SK-N-SH treated with all-trans-retinoic acid at 6 μM for 48 hours (cell line): ENCODE results near the gene MRPL36.

Source experiments
- ATAC-seq: fragments of 200-7000 bp; cut with Tn5 transposase; 3 replicates; pipeline ENCODE4 v1.9.1; 2020; ENCODE audit warnings: mild to moderate bottlenecking, moderate library complexity
- ARNTL ChIP-seq: fragments of 450-650 bp; formaldehyde crosslinking; IDR thresholded peaks from 2 replicates; pipeline ENCODE4 v1.5.0; 2020; ENCODE audit warnings: low read depth, mild to moderate bottlenecking, moderate library complexity, borderline replicate concordance
- BACH2 ChIP-seq: fragments of 250-450 bp; sonication (Bioruptor Pico); IDR thresholded peaks from 2 replicates; pipeline ENCODE4 v1.9.0; 2021; ENCODE audit warnings: mild to moderate bottlenecking, borderline replicate concordance
- CSDC2 ChIP-seq: fragments of 250-450 bp; sonication (Bioruptor Pico); IDR thresholded peaks from 2 replicates; pipeline ENCODE4 v1.5.0; 2020; ENCODE audit warnings: mild to moderate bottlenecking, moderate library complexity
- ESRRG ChIP-seq: fragments of 250-450 bp; sonication (Bioruptor Pico); IDR thresholded peaks from 2 replicates; pipeline ENCODE4 v1.6.1; 2021; ENCODE audit warnings: mild to moderate bottlenecking
- ISL1 ChIP-seq: fragments of 250-450 bp; sonication (Bioruptor Pico); IDR thresholded peaks from 2 replicates; pipeline ENCODE4 v2.1.2; 2022; ENCODE audit warnings: mild to moderate bottlenecking, moderate library complexity
- OSR1 ChIP-seq: fragments of 250-450 bp; sonication (Bioruptor Pico); IDR thresholded peaks from 2 replicates; pipeline ENCODE4 v1.8.0; 2022; ENCODE audit warnings: moderate library complexity, mild to moderate bottlenecking, inconsistent platforms
- PPARA ChIP-seq: fragments of 250-450 bp; sonication (Bioruptor Pico); IDR thresholded peaks from 2 replicates; pipeline ENCODE4 v1.5.0; 2020; ENCODE audit warnings: mild to moderate bottlenecking, borderline replicate concordance
- RARB ChIP-seq: fragments of 250-450 bp; sonication (Bioruptor Pico); IDR thresholded peaks from 2 replicates; pipeline ENCODE4 v1.8.0; 2021; ENCODE audit warnings: mild to moderate bottlenecking, moderate library complexity
- TCF4 ChIP-seq: fragments of 250-450 bp; sonication (Bioruptor Pico); IDR thresholded peaks from 2 replicates; pipeline ENCODE4 v1.8.0; 2021; ENCODE audit warnings: mild to moderate bottlenecking, moderate library complexity, borderline replicate concordance
- TOX ChIP-seq: fragments of 250-450 bp; sonication (Bioruptor Pico); IDR thresholded peaks from 2 replicates; pipeline ENCODE4 v1.8.0; 2021; ENCODE audit warnings: mild to moderate bottlenecking, moderate library complexity, borderline replicate concordance
- ZC3H10 ChIP-seq: fragments of 250-450 bp; sonication (Bioruptor Pico); IDR thresholded peaks from 2 replicates; pipeline ENCODE4 v1.5.1; 2021; ENCODE audit warnings: mild to moderate bottlenecking, moderate library complexity
- ZFP3 ChIP-seq: fragments of 250-450 bp; sonication (Bioruptor Pico); IDR thresholded peaks from 2 replicates; pipeline ENCODE4 v1.5.0; 2020; ENCODE audit warnings: mild to moderate bottlenecking, moderate library complexity
- ZFP30 ChIP-seq: fragments of 450-650 bp; formaldehyde crosslinking; IDR thresholded peaks from 2 replicates; pipeline ENCODE4 v1.5.0; 2022; ENCODE audit warnings: mild to moderate bottlenecking, moderate library complexity
- ZNF565 ChIP-seq: fragments of 450-650 bp; formaldehyde crosslinking; conservative IDR thresholded peaks from 2 replicates; pipeline ENCODE4 v1.5.0; 2020; ENCODE audit warnings: low read depth, mild to moderate bottlenecking, moderate library complexity
- ZNF70 ChIP-seq: fragments of 450-650 bp; formaldehyde crosslinking; IDR thresholded peaks from 2 replicates; pipeline ENCODE4 v1.5.0; 2020; ENCODE audit warnings: mild to moderate bottlenecking, moderate library complexity
- ZNF8 ChIP-seq: fragments of 450-650 bp; formaldehyde crosslinking; IDR thresholded peaks from 2 replicates; pipeline ENCODE4 v1.5.0; 2020; ENCODE audit warnings: mild to moderate bottlenecking, moderate library complexity
- TF ChIP-seq, protein P1 (sequence below): fragments of 250-450 bp; sonication (Bioruptor Pico); IDR thresholded peaks from 2 replicates; pipeline ENCODE4 v1.5.0; 2020; ENCODE audit warnings: mild to moderate bottlenecking, moderate library complexity
- TF ChIP-seq, protein P2 (sequence below): fragments of 250-450 bp; sonication (Bioruptor Pico); IDR thresholded peaks from 2 replicates; pipeline ENCODE4 v1.5.1; 2020; ENCODE audit warnings: low read depth, mild to moderate bottlenecking, moderate library complexity
- TF ChIP-seq, protein P3 (sequence below): fragments of 250-450 bp; sonication (Bioruptor Pico); IDR thresholded peaks from 2 replicates; pipeline ENCODE4 v1.8.0; 2021; ENCODE audit warnings: low read depth, mild to moderate bottlenecking, moderate library complexity, borderline replicate concordance
- TF ChIP-seq, protein P4 (sequence below): fragments of 250-450 bp; sonication (Bioruptor Pico); IDR thresholded peaks from 2 replicates; pipeline ENCODE4 v1.5.1; 2021; ENCODE audit warnings: mild to moderate bottlenecking, moderate library complexity

The MRPL36 gene

DNA sequence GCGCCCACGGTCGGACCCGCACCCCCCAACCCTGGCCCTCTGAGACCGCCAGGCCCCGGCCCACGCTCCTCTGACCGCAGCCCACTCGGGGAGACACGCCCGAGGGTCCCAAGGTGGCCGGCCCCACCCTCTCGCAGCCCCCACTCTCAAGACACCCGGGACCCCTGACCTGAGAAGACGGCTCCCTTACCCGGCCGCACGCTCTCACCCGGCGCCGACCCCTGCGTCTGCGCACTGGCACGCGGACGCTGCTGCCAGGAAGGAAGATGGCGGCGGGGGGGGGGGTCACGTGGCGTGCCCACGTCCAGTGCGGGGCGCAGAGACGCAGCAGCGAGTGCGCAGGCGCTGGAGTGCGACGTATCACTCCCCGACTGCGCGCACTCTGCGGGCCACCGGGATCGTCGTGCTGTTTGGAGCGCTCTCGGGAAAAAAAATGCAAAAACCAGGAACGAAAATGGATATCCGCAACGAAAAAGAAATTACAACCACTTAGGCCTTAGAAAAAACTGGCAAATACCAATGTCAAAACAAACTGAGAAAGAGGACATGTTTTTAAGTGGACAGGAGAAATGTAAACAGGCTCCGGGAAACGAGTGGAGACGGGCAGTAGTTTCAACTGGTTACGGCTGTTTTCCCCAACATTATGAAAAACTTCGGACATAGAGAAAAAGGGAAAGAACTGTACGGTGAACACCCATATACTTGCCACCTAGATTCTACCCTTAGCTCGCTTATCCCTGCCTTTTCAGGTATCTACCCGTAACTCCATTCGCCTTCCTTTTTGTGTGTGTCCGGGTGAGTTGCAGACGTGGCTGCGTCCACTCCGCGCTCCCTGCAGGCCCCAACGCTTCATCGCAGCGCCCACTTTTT, at the start of gene MRPL36:
TSS of gene MRPL36 (minus strand) at position 236 of the 870 bp plus-strand sequence. CDS start 902 bp downstream, outside the sequence.
- TF ChIP-seq ESRRG (CRISPR knock-in tag), result no peak
- TF ChIP-seq, protein P1, sequence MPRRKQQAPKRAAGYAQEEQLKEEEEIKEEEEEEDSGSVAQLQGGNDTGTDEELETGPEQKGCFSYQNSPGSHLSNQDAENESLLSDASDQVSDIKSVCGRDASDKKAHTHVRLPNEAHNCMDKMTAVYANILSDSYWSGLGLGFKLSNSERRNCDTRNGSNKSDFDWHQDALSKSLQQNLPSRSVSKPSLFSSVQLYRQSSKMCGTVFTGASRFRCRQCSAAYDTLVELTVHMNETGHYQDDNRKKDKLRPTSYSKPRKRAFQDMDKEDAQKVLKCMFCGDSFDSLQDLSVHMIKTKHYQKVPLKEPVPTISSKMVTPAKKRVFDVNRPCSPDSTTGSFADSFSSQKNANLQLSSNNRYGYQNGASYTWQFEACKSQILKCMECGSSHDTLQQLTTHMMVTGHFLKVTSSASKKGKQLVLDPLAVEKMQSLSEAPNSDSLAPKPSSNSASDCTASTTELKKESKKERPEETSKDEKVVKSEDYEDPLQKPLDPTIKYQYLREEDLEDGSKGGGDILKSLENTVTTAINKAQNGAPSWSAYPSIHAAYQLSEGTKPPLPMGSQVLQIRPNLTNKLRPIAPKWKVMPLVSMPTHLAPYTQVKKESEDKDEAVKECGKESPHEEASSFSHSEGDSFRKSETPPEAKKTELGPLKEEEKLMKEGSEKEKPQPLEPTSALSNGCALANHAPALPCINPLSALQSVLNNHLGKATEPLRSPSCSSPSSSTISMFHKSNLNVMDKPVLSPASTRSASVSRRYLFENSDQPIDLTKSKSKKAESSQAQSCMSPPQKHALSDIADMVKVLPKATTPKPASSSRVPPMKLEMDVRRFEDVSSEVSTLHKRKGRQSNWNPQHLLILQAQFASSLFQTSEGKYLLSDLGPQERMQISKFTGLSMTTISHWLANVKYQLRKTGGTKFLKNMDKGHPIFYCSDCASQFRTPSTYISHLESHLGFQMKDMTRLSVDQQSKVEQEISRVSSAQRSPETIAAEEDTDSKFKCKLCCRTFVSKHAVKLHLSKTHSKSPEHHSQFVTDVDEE (CRISPR knock-in tag), result no peak
- no peak for TF ChIP-seq ZC3H10
- TF ChIP-seq, protein P2, sequence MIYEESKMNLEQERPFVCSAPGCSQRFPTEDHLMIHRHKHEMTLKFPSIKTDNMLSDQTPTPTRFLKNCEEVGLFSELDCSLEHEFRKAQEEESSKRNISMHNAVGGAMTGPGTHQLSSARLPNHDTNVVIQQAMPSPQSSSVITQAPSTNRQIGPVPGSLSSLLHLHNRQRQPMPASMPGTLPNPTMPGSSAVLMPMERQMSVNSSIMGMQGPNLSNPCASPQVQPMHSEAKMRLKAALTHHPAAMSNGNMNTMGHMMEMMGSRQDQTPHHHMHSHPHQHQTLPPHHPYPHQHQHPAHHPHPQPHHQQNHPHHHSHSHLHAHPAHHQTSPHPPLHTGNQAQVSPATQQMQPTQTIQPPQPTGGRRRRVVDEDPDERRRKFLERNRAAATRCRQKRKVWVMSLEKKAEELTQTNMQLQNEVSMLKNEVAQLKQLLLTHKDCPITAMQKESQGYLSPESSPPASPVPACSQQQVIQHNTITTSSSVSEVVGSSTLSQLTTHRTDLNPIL, result no peak
- TF ChIP-seq, protein P3, sequence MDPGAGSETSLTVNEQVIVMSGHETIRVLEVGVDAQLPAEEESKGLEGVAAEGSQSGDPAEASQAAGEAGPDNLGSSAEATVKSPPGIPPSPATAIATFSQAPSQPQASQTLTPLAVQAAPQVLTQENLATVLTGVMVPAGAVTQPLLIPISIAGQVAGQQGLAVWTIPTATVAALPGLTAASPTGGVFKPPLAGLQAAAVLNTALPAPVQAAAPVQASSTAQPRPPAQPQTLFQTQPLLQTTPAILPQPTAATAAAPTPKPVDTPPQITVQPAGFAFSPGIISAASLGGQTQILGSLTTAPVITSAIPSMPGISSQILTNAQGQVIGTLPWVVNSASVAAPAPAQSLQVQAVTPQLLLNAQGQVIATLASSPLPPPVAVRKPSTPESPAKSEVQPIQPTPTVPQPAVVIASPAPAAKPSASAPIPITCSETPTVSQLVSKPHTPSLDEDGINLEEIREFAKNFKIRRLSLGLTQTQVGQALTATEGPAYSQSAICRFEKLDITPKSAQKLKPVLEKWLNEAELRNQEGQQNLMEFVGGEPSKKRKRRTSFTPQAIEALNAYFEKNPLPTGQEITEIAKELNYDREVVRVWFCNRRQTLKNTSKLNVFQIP (CRISPR knock-in tag), result no peak
- no peak for TF ChIP-seq ZNF70 (CRISPR knock-in tag)
- TF ChIP-seq ARNTL (CRISPR knock-in tag), result no peak
- TF ChIP-seq ISL1, result no peak
- no peak for TF ChIP-seq ZFP3
- TF ChIP-seq CSDC2, result no peak
- TF ChIP-seq ZFP30 (CRISPR knock-in tag), result no peak
- TF ChIP-seq TCF4 (CRISPR knock-in tag), result no peak
- no peak for TF ChIP-seq PPARA (CRISPR knock-in tag)
- no peak for TF ChIP-seq RARB (CRISPR knock-in tag)
- no peak for TF ChIP-seq ZNF565
- ATAC-seq, result peak; percentile 85

DNA sequence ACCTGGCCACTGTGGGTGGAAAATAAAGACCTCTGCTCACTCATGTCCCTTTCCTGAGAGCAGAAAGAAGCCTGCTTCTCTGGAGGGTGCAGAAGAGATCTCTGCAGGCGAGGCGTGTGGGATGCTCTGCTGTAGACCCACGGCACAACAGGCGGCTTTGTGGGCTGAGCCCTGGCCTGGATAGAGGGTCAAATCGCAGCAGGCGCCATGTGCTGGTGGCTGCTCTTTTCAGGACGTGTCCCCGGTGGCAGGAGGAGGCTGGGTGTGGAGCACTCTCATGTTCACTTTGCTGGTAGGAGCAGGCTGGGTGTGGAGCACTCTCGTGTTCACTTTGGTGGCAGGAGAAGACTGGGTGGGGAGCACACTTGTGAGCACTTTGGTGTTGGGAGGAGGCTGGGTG, 48.0 kb upstream of the MRPL36 start:
- TF ChIP-seq, protein P3 (CRISPR knock-in tag), result no peak
- no peak for TF ChIP-seq RARB (CRISPR knock-in tag)
- TF ChIP-seq, protein P2, result no peak
- no peak for TF ChIP-seq ISL1
- no peak for TF ChIP-seq ZNF565
- no peak for TF ChIP-seq ZFP3
- TF ChIP-seq ZFP30 (CRISPR knock-in tag), result no peak
- TF ChIP-seq ZC3H10, result no peak
- TF ChIP-seq, protein P4, sequence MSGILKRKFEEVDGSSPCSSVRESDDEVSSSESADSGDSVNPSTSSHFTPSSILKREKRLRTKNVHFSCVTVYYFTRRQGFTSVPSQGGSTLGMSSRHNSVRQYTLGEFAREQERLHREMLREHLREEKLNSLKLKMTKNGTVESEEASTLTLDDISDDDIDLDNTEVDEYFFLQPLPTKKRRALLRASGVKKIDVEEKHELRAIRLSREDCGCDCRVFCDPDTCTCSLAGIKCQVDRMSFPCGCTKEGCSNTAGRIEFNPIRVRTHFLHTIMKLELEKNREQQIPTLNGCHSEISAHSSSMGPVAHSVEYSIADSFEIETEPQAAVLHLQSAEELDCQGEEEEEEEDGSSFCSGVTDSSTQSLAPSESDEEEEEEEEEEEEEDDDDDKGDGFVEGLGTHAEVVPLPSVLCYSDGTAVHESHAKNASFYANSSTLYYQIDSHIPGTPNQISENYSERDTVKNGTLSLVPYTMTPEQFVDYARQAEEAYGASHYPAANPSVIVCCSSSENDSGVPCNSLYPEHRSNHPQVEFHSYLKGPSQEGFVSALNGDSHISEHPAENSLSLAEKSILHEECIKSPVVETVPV, result no peak
- TF ChIP-seq ZNF8 (CRISPR knock-in tag), result no peak
- TF ChIP-seq OSR1 (CRISPR knock-in tag), result no peak
- no peak for TF ChIP-seq TOX (CRISPR knock-in tag)
- ATAC-seq, result no peak

DNA sequence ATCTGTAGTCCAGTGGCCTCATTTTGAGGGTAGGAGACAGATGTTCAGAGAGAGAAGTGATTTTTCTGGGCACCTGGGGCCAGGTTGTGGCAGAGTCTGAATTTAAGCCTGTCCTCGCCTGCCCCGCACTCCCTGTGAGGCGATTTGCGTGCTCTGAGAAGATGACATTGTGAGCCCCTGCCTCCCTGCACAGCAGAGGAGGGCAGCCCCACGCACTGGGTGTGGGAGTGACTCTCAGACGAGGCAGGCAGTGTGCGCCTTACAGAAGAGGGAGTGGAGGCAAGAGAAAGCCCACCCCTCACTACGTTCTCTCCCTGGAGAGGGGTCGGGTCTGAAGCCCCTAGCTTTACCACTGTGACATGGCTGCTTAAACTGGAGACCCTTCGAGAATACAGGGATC, 47.4 kb upstream of the MRPL36 start:
- TF ChIP-seq ARNTL (CRISPR knock-in tag) (no peak), ZFP30 (CRISPR knock-in tag) (no peak), ZNF565 (no peak), ZNF8 (CRISPR knock-in tag) (no peak), TCF4 (CRISPR knock-in tag) (no peak), BACH2 (CRISPR knock-in tag) (no peak)
- TF ChIP-seq, protein P2, result no peak
- TF ChIP-seq, all 23 proteins: peak for 0
- no peak for ATAC-seq
